IPS DF 4.7 (cell line): ENCODE measurements around the gene ASGR1.
"Not testable (repeated sequence)": the region's sequence is repeated elsewhere in the genome, so short reads cannot be mapped to it uniquely, and the experiment has no call there.

Experiments used
- DNase-seq: peaks from one replicate; pipeline ENCODE4 v3.0.0-alpha.2; 2013; ENCODE audit warnings: low spot score; ENCODE audit errors: extremely low read depth

ASGR1 gene

GRCh38 chr17:7191069-7191468, 11.9 kb upstream of the ASGR1 start:
- no peak for DNase-seq

GRCh38 chr17:7190276-7190917, 11.2 kb upstream of the ASGR1 start:
- no peak for DNase-seq

- no peak for DNase-seq
Observed at GRCh38 chr17:7186241-7186640, 7.1 kb upstream of the ASGR1 start.

- DNase-seq, result no peak
Observed at GRCh38 chr17:7184647-7185046, 5.5 kb upstream of the ASGR1 start.

GRCh38 chr17:7184091-7184488, 4.9 kb upstream of the ASGR1 start:
- DNase-seq, result no peak

DNA sequence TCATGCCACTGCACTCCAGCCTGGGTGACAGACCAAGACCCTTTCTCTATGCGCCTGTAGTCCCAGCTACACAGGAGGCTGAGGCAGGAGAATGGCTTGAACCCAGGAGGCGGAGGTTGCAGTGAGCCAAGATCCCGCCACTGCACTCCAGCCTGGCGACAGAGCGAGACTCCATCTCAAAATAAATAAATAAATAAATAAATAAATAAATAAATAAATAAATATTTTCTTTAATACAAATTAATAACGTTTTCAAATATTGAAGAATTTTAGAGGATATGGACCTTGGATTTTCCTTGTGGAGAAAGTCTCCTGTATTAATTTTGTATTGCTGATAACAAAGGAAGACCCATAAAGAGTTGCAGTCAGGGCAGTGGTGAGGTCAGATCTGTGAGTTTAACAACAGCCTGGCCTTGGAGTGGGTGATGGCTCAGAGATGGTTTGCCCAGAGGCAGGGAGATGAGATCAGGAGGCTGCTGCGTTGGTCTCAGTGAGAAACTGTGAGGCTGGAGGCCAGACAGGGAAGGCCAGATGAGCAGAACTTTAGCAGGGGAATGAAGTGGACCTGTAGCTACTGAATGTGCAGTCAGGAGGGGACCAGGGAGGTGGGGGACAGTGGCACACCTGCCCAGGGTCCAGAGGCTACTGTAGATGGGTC, 4.4 kb upstream of the ASGR1 start:
- no peak for DNase-seq

DNA sequence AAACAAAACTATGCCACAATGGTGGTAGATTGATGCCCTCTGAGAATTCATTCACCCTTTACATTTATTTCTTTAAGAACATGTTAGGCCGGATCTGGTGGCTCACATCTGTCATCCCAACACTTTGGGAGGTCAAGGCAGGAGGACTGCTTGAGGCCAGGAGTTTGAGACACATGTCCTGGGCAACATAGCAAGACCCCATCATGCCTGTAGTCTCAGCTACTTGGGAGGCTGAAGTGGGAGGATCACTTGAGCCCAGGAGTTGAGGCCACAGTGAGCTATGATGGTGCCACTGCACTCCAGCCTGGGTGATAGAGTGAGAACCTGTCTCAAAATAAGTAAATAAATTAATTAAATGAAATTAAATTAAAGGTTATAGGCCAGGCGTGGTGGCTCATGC, 2.9 kb upstream of the ASGR1 start:
- DNase-seq, result not testable (repeated sequence)

DNA sequence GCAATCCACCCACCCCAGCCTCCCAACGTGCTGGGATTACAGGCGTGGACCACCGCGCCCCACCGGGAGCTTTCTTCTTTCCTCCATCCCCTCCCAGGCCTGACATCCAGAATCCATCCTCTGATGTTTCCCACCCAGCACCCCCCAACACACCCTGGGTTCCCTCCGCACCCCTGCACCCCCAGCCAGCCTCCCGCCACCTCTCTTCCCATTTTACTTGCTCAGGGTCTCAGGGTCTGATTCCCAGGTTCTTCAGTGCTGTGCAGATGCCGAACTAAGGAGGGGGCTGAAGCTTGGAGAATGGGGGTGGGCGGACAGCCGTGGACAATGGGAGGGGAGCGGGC, 225 bp downstream of the ASGR1 start:
- no peak for DNase-seq

DNA sequence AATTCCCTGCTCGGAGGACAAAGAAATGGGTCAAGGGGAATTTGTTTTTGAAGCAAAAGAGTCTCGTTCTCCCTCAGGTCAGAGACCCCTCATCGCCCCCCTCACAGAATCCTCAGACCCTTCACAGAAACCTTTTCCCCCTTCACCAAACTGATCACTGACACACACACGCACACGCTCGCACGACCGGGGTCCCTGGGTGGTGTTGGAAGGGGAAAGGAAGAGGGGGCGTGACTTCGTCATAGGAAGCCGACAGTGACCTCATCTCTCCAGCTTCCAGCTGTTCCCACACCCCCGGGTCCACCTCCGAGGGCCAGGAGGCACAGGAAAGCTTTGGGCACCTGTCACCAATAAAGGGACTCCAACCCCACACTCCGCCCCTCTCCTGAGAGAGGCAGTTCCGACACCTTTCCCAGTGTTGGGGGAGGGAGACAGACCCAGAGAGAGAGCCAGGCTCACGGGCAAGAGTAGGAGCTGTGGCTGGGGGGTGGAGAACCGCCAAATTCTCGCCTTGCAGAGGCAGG, 1.2 kb downstream of the ASGR1 start:
- DNase-seq, result no peak

GRCh38 chr17:7177191-7177953, 1.8 kb downstream of the ASGR1 start:
- DNase-seq, result no peak

DNA sequence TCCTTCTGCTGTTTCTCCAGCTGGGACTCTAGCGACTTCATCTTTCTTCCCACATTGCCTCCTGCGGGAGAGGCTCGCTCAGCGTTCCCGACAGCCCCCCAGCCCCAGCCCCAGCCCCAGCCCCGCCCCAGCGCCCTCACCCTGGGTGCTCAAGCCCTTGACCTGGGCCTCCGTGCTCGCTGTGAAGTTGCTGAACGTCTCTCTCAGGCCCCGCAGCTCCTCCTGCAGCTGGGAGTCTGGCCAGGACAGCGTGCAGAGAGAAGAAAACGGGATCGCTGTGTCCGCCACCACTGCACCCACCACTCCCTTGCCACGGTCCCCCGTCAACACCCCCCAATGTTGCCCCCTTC, 2.4 kb downstream of the ASGR1 start:
- no peak for DNase-seq

- DNase-seq, result no peak
Observed at GRCh38 chr17:7176107-7176840, 2.9 kb downstream of the ASGR1 start.

DNA sequence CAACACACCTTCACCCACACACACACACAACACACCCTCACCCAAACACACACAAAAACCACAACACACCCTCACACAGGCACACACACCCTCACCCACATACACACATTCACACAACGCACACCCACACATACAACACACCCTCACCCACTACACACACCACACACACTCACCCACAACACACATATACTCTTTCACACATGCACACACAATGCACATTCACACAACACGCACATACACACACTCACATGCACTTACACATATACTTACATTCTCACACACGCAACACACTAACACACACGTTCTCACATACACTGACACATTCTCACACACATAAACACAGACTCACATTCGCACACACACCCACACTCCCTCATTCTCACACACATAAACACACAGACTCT, 3.8 kb downstream of the ASGR1 start:
- no peak for DNase-seq

DNA sequence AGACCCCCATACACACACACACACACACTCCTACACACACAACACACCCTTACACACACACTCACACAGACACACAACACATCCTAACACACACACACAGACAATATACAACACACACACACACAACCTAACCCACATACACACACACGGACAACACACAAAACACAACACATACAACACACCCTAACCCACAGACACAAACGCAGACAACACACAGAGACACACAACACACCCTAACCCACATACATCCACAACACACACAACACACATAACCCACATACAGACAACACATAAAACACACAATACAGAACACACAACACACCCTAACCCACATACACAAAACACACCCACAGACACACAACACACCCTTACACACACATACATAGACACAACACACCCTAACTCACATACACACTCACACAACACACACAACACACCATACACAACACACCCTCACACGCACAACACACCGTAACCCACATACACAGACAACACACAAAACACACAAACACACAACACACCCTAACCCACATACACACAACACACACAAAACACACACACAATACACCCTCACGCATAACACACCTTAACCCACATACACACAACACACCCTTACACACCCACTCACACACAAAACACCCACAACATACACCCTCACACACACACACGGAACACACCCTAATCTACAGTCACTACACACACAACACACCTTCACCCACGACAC, 4.4 kb downstream of the ASGR1 start:
- DNase-seq, result no peak

DNA sequence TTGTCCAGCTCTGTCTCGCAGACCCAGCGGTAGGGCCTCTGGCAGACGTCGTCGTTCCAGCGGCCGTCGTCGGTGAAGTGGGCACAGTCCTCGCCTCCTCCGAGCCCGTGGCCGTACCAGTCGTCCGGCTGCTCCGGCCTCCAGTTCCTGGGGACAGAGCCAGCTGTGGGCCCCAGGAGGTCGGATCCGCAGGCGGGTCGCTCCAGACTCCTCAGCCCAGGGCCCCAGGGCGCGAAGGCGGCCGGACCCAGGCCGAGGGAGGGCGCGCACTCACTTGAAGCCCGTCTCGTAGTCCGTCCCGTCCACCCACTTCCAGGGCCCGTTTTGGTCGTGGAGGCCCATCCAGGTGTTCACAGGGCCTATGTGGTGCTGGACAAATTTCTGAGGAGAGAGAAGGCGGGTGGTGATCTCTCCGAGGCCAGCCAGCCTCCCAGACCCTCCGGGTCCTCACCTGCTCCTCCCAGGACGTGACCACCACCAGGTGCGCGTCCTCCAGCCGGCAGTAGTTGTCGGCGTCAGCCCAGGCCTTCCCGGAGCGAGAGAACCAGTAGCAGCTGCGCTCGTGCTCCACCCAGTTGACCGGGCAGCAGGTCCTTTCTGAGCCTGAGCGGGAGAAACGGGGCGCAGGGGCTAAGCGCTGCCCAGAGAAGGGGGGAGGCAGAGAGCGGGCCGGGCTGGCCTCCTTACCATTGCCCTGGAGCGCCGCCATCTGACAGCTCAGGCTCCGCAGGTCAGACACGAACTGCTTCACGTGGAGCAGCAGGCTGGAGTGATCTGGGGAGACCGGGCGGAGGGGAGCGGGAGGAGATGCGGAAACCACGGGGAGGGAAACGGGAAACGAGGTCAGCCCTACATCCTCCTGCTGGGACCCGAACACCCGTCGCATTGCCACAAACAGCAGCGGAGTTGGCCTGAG, 5.2 kb downstream of the ASGR1 start:
- DNase-seq, result peak; percentile 58

- not testable (repeated sequence) for DNase-seq
Observed at GRCh38 chr17:7172522-7173191, 6.5 kb downstream of the ASGR1 start.

DNA sequence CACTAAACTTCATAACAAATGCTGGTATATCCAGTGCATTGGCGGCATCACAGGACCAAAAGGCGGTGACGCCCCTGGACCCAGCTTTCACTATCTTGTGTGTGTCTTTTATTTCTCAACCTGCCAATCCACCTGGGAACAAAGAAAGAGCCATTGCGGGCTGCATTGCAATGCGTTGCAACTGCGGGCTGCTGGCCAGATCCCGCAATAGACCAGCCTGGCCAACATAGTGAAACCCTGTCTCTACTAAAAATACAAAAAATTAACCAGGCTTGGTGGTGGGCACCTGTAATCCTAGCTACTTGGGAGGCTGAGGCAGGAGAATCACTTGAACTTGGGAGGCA, 9.6 kb downstream of the ASGR1 start:
- not testable (repeated sequence) for DNase-seq

- DNase-seq, result not testable (repeated sequence)
Observed at GRCh38 chr17:7168841-7169564, 10.2 kb downstream of the ASGR1 start.

GRCh38 chr17:7167832-7168231, 11.3 kb downstream of the ASGR1 start:
- DNase-seq, result no peak
